GM19023 (cell line): ENCODE data around the gene SCCPDH.
A peak's percentile ranks its signal among the peaks of the same experiment; 100 is the strongest.
"Not testable (repeated sequence)": the region's sequence is repeated elsewhere in the genome, so short reads cannot be mapped to it uniquely, and the experiment has no call there.

Experiments
- ATAC-seq: cut with Tn5 transposase; IDR thresholded peaks from one replicate; pipeline ENCODE4 v1.9.1; 2021; ENCODE audit warnings: mild to moderate bottlenecking, moderate library complexity; ENCODE audit not compliant: unreplicated experiment

Gene SCCPDH

DNA sequence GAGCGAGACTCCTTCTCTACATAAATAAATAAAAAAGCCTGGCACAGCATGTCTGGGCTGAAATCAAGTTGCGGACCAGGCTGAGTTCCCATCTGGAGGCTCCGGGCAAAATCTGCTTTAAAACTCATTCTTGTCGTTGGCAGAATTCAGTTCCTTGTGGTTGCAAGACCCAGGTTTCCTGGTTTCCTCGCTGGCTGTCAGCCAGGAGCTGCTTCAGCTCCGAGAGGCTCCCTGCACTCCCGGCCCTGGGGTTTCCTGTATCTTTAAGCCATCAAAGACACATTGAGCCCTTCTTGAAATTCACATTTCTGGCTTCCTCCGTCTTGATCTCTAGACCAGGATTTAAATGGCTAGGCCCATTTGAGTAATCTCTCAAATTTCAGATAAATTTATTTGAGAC lies 20.6 kb upstream of the SCCPDH start:
- no peak for ATAC-seq

DNA sequence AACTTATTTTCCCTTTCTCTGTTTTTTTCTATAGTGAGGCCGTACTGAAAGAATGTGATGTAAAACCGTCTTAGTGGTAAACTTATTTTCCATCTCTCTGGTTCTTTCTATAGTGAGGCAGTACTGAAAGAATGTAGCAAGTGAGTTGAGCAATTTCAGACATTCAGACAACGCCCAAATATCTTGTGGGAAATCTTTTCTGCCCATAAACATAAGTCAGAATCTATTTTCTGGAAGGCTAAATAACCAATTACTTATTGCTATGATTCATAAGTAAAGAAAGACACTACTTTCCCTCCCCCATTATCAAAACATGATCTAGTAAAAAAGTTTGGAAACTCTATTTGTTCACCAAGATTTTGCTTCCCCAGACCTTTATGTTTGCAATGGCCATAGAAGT lies 18.8 kb upstream of the SCCPDH start:
- no peak for ATAC-seq

DNA sequence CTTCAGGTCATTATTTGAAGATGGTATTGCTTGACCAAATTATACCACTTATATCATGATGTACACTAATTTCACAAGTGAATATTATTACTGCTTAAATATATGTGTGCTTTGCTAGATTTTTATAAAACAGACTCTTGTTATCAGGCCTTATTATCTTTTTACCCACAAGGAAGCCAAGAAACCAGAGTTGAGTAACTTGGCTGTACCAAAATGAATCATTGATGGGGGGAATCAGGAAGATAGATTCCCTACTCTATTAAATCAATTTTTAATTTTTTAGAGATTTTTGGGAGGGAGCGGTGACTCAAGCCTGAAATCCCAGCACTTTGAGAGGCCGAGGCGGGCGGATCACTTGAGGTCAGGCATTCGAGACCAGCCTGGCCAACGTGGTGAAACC lies 16.0 kb upstream of the SCCPDH start:
- ATAC-seq: no peak

- ATAC-seq: no peak
These were observed 15.0 kb upstream of the SCCPDH start for GRCh38 chr1:246709196-246709595.

DNA sequence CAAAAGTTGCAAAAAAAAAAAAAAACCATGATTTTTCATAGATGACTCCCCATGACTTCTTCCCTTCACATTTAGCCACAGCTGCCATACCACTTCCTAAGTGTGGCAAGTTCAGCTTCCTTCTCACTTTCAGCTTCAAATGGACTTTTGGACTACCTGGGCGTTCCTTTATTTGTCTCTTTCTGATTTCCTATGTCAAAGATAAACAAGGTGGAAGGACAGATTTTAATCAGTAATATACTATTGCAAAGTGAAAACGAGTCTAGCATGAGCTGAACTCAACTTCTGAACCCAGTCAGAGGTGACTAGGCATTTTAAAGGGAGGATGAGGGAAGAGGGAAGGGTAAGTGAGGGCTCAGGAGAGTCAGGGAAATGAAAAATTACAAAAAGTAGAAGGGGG lies 14.4 kb upstream of the SCCPDH start:
- no peak for ATAC-seq

- no peak for ATAC-seq
These were observed 12.6 kb upstream of the SCCPDH start for GRCh38 chr1:246711548-246712003.

GRCh38 chr1:246712428-246712827 lies 11.8 kb upstream of the SCCPDH start:
- not testable (repeated sequence) for ATAC-seq

DNA sequence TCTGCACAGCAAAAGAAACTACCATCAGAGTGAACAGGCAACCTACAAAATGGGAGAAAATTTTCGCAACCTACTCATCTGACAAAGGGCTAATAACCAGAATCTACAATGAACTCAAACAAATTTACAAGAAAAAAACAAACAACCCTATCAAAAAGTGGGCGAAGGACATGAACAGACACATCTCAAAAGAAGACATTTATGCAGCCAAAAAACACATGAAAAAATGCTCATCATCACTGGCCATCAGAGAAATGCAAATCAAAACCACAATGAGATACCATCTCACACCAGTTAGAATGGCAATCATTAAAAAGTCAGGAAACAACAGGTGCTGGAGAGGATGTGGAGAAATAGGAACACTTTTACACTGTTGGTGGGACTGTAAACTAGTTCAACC lies 4.8 kb upstream of the SCCPDH start:
- not testable (repeated sequence) for ATAC-seq

DNA sequence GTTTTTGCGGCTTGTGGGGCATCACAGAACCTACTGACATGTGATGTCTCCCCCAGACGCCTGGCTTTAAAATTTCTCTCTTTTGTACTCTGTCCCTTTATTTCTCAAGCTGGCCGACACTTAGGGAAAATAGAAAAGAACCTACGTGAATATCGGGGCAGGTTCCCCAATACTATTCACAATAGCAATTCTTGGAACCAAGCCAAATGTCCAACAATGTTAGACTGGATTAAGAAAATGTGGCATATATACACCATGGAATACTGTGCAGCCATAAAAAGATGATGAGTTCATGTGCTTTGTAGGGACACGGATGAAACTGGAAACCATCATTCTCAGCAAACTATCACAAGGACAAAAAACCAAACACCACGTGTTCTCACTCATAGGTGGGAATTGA lies 3.4 kb upstream of the SCCPDH start:
- not testable (repeated sequence) for ATAC-seq

DNA sequence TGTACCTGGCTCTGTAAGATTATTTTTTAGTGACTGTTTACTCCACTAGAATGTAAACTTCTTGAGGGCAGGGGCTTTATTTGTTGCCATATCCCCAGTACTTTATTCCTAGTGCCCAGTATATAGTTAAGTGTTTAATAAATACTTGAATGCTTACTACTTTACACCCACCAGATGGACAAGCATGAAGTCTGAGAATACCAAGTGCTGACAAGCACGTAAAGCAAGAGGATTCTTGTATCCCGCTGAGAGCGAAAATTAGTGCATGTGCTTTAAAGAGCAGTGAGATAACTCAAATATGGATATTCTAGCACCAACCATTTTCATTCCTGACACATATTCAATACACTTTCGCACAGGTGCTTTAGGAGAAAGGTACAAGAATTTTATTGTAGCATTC lies 1.5 kb upstream of the SCCPDH start:
- no peak for ATAC-seq

DNA sequence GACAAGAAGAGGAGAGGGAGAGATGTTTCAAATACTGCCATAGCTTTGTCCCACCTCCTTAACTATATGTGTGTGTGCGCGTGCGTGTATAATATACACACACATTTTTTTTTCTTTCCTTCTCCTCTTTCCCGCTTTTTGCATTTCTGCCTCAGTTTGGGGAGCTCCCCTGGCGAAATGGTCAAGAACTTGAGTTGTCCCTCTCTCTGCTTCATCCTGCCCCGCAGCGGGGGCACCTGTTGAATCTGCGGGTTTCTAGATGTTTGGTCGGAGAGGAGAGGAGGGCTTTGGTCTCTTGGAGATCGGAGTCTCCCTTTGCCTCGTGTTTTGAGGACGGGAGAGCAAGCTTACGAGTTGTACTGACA lies 504 bp downstream of the SCCPDH start:
- peak; percentile 7 for ATAC-seq

GRCh38 chr1:246725191-246725590 lies 982 bp downstream of the SCCPDH start:
- ATAC-seq: no peak

DNA sequence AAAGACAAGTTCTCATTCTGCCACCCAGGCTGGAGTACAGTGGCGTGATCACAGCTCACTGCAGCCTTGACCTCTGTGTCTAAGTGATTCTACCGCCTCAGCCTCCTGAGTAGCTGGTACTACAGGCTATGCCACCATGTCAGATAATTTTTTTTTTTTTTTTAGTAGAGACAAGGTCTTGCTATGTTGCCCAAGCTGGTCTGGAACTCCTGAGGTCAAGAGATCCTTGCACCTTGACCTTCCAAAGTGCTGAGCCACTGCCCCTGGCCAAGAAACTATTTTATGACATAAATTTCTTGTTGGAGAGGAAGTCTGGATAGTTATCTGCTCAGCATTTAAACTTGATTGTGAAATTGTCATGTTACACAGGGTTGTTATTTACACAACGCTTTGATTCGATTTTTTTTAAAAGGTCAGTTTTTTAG lies 2.1 kb downstream of the SCCPDH start:
- ATAC-seq: no peak

DNA sequence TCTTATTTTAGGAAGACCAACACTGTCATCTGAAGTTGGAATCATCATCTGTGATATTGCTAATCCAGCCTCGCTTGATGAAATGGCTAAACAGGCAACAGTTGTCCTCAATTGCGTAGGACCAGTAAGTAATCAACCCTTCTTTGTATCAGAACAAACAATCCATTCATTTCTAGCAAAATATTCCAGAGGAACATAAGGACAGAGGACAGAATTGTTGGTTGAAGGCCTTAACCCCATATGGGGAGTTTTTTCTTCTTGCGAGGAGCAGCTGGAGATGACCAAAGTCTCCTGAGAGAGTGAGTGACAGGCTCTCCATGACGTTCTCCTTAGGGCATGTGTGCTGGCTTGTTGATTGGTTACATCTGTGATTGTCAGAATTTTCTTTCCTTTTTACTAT lies 2.7 kb downstream of the SCCPDH start:
- ATAC-seq: no peak

- ATAC-seq: no peak
These were observed 3.4 kb downstream of the SCCPDH start for GRCh38 chr1:246727594-246727993.

GRCh38 chr1:246728311-246728710 lies 4.1 kb downstream of the SCCPDH start:
- ATAC-seq: no peak

DNA sequence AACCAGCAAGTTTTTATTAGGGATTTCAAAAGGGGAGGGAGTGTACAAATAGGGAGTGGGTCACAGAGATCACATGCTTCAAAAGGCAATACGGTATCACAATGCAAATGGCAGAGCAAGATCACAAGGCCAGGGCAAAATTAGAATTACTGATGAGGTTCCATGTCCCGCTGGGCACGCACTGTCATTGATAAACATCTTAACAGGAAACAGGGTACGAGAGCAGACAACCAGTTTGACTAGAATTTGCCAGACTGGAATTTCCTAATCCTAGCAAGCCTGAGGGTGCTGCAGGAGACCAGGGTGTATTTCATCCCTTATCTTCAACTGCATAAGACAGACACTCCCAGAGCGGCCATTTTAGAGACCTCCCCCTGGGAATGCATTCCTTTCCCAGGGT lies 4.8 kb downstream of the SCCPDH start:
- not testable (repeated sequence) for ATAC-seq

- no peak for ATAC-seq
These were observed 6.6 kb downstream of the SCCPDH start for GRCh38 chr1:246730839-246731238.

DNA sequence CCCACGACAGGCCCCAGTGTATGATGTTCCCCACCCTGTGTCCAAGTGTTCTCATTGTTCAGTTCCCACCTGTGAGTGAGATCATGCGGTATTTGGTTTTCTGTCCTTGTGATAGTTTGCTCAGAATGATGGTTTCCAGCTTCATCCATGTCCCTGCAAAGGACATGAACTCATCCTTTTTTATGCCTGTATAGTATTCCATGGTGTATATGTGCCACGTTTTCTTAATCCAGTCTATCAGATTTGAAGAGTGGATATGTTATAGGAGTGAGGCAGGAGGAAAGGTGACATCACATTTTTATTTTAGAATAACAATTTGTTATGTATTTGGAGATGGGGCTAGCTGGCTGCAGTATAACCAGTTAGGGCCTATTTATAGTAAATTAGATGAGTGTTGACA lies 7.7 kb downstream of the SCCPDH start:
- not testable (repeated sequence) for ATAC-seq

- ATAC-seq: no peak
These were observed 9.5 kb downstream of the SCCPDH start for GRCh38 chr1:246733704-246734103.

DNA sequence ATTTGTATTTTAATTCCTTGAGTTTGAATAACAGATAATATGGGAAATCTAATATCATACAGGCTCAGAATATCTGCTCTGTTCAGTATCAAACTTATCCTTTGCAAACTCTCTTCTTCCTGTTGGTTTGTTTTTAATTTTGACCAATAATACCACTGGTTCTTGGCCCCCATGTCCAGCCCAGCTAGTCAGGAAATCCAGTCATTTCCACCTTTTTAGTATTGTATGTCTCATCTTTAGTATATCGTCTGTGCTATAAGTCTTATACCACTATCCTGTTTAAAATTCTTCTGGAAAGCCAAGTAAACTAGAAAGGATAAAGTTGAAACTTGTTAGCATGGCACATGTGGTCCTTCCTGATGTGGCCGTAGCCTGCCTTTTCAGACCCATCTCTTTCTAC lies 10.7 kb downstream of the SCCPDH start:
- ATAC-seq: no peak

- no peak for ATAC-seq
These were observed 11.5 kb downstream of the SCCPDH start for GRCh38 chr1:246735735-246736134.

- ATAC-seq: no peak
These were observed 18.2 kb downstream of the SCCPDH start for GRCh38 chr1:246742396-246742795.

DNA sequence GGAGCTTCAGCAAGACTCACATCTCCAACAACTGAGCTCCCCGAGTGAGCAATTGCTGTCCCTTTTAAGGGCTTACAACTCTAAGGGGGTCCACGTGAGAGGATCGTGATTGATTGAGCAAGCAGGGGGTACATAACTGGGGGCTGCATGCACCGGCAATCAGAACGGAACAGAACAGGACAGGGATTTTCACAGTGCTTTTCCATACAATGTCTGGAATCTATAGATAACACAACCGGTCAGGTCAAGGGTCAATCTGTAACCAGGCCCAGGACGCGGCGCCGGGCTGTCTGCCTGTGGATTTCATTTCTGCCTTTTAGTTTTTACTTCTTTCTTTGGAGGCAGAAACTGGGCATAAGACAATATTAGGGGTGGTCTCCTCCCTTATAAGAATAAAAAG lies 21.9 kb downstream of the SCCPDH start:
- ATAC-seq: not testable (repeated sequence)
